GM20000 (cell line): ENCODE results near the gene ATXN7L1.
"Not testable (repeated sequence)": the region's sequence is repeated elsewhere in the genome, so short reads cannot be mapped to it uniquely, and the experiment has no call there.

Source experiments
- DNase-seq: peaks from one replicate; pipeline ENCODE4 v3.0.0; 2012; ENCODE audit warnings: low spot score
- CTCF ChIP-seq: IDR thresholded peaks from 2 replicates; pipeline ENCODE4 v1.5.1; 2012; ENCODE audit warnings: mild to moderate bottlenecking, control low read depth; ENCODE audit errors: extremely low read depth, missing control alignments

Gene ATXN7L1

DNA sequence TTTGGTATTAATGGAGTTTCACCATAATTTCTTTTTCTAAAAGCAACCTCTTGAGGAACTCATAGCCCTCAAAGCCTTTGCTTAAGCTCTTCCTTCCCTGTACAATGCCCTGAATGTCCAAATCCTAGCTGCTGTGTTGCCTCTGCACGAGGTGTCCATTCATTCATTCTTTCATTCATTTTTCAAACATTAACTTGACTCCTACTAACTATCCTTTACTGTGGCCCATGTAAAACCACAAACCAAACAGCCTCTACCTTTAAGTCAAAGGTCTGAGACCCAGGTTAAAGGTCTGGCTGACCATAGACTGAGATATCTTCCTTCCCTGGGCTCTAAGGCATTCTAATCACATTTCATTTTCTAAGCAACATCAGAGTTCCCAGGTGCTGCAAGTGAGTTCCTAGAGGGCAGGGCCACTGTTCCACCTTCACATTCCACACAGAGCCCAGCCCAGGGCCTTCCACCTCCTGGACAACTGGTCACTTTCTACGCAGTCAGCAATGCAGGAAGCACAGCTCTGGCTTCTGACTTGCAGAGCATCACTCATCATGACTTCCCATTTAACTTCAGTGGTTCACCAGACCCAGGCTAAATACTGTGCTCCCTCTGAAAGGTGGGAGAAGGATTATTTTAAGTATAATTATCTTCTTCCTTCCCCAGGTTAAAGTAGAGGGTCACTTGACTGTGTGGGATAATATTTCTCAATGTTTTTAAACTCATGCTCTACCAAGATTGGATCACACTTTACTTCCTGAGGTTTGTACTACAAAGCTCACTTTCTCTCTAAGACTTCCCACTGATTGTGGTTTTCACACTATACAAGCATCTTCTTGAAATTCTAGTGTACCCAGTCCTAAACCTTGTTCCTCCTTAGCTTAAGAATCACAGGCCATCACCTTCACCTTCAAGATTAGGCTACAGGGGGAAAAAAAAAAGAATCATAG is 19.1 kb downstream of the ATXN7L1 start:
- no peak for TF ChIP-seq CTCF
- no peak for DNase-seq

DNA sequence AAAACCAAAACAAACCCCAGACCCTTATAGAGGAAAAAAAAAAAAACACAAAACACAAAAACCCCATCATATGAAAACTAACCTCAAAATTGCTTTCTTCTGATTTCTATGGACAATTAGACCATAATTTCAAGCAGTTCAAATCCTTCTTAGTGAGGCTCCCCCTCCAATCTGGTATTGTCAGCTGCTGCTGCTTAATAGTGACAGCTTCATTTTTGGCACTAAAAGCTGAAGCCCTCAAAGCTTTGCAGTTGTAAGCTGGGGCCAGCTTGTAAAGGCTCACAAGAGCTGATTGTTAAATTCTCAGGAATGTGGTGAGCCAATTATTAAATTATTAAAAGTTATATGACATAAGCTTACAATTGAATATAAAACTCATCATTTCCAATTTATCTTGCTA is 21.9 kb downstream of the ATXN7L1 start:
- no peak for DNase-seq
- no peak for TF ChIP-seq CTCF

- no peak for DNase-seq
- TF ChIP-seq CTCF: no peak
Observed at GRCh38 chr7:105853931-105854419, 22.4 kb downstream of the ATXN7L1 start.

DNA sequence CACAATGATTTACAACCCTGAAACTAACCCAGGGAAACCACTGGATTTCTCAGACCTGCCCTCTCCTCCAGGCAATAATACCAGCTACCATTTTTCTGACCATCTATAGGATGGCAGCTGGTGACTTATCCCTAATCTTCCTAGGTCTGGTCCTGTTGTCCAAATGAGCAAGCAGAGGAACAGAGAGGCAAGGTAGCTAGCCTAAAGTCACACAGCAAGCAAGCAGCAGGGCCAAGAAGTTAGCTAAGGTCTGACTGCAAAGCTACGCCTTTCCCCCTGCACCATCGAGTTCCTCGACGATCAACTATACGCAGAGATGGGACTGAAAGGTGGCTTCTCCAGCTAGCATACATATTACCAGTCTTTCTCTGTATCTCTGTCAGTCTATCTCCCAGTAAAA is 25.3 kb downstream of the ATXN7L1 start:
- DNase-seq: no peak
- no peak for TF ChIP-seq CTCF

- TF ChIP-seq CTCF: no peak
- no peak for DNase-seq
Observed at GRCh38 chr7:105849122-105849855, 27.1 kb downstream of the ATXN7L1 start.

GRCh38 chr7:105846404-105846803 is 30.0 kb downstream of the ATXN7L1 start:
- no peak for DNase-seq

DNA sequence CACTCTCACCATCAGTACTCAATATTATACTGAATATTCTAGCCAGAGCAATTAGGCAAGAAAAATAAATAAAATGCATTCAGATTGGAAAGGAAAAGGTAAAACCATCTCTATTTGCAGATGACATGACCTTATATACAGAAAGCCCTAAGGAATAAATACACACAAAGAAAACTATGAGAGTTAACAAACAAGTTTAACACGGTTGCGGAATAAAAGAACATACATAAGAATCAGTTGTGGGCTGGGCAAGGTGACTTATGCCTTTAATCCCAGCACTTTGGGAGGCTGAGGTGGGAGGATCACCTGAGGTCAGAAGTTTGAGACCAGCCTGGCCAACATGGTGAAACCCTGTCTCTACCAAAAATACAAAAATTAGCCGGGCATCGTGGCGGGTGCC is 31.7 kb downstream of the ATXN7L1 start:
- not testable (repeated sequence) for DNase-seq

More at GRCh38 chr7:105846404-105846803, 30.0 kb downstream of the ATXN7L1 start:
- TF ChIP-seq CTCF: no peak
